Inflammatory macrophage treated with lipopolysaccharide for 1 hour (primary cell): Measurements from ENCODE around the gene ABTB2.
"Not testable (repeated sequence)": the region's sequence is repeated elsewhere in the genome, so short reads cannot be mapped to it uniquely, and the experiment has no call there.

Experiments used
- DNase-seq, 2 donors: peaks; one replicate each; pipeline ENCODE4 v3.0.0-alpha.2; 2020 to 2022

Gene ABTB2

DNA sequence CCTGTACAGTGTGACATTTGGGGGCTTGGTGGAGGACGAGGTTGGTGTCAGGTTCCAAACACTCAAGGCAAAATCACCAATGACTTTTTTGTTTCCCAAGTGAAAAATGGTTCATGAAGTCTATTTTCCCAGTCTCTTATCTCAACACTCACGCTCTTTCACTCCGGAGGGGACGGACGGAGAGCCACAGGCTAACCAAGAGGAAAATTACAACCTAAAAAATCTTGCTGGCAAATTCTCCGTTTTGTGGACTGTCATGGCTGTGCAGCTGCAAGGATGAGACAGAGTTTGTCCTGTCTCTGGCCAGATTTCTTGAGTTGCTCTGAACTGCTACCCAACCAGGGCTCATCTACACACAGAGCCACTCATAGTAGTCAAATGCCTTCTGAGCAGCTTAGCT lies 101.2 kb downstream of the ABTB2 start:
- DNase-seq, result no peak

DNA sequence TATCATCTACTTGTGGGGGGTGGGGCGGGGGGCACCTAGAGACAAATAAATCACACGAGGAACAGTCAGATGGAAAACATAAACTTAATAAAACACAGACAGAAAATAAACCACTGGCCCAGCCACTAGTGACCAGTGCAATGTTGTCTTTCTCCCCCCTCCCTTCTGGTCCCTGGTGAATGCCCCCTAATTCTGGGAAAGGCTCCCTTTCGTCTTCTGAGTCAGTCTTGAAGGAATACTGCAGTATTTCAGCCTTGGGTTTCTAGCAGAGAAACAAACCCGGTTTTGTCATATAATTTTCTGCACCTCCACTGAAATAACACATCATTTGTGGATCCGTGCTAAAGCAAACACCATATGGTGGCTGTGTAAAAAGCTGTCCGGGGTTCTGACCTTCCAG lies 101.7 kb downstream of the ABTB2 start:
- no peak for DNase-seq

DNA sequence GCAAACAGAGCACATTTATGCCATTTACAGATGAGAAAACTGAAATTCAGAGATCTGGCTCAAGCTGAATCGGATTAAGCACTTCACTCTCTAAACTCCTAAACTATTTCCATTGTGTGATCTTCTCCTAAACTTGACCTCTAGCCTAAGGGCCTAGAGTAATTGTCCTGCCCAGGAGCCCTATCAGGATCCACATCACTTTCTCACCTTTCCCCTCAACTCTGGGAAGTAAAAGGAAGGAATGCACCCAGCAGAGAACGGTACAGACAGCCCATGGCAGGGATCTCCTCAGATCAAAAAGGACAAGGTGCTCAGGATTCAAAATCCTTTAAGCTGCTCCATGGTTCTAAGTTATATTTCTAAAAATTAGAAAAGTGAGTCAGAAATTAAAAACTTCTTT lies 102.7 kb downstream of the ABTB2 start:
- DNase-seq, result no peak

DNA sequence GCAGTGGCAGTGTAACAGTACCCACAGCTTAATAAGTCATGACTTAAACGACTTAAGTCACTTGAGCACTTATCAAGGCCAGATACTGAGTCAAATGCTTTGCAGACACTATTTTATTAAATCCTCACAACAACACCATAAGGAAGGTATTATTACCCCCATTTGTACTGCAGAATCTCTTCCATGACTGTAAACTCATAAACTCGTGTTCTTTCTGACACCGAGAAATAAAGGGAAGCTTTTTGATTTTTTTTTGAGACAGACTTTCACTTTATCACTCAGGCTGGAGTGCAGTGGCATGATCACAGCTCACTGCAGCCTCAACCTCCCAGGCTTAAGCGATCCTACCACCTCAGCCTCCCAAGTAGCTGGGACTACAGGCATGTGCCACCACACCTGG lies 103.8 kb downstream of the ABTB2 start:
- DNase-seq, result peak in 1 of 2 donors; percentile 26

DNA sequence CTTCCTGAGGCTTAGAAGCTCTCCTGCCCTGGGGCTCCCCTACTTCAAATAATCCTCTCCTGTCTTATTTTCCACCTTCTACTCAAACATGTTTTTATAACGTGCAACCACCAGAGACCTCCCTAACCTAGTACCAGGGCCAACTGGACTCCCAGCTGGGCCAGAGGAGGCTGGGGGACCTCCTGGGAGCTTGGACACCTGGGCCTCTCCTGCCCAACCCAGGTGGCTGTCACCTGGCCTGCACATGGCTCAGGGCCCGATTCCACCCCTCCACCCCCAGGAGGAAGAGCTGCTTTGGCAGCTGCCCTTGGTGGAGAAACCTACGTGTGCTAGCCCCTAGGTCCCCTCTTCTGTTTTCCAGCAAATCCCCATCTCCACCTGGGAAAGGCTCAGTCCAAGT lies 105.2 kb downstream of the ABTB2 start:
- DNase-seq, result no peak

DNA sequence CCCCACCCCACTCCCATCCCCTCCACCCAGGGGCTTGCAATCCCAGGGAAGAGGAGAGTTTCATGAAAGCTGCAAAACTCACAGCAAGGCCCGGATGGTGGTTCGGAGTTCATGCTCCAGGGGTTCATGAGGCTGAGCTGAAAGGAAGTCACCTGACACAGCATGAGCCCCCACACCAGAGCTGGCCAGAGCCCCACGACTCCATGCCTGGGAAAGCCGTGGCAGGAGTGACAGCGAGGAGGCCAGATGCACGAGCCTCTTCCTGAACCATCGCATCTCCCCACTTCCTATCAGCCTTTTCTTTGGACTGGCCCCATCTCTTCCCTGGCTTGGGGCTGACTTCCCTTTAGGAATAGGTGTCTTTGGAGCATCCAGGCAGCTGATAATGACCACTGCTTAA lies 105.8 kb downstream of the ABTB2 start:
- no peak for DNase-seq

DNA sequence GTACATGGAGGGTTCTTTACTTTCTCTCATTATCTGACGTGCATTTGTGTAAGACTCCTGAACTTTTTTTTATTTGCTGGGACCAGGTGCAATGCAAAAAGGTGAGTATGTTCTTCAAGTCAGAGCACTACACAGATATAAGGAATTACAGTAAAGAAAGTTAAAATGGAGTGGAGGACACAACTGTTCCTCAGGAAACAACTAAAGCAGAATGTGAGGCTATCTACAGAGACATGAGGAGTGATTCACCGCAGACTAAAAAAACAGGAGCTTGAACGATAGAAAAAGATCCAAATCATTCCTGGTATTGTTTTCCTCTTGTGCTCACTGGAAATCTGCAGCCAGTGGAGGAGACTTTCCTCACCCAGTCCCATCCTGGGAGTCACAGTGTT lies 106.2 kb downstream of the ABTB2 start:
- no peak for DNase-seq

DNA sequence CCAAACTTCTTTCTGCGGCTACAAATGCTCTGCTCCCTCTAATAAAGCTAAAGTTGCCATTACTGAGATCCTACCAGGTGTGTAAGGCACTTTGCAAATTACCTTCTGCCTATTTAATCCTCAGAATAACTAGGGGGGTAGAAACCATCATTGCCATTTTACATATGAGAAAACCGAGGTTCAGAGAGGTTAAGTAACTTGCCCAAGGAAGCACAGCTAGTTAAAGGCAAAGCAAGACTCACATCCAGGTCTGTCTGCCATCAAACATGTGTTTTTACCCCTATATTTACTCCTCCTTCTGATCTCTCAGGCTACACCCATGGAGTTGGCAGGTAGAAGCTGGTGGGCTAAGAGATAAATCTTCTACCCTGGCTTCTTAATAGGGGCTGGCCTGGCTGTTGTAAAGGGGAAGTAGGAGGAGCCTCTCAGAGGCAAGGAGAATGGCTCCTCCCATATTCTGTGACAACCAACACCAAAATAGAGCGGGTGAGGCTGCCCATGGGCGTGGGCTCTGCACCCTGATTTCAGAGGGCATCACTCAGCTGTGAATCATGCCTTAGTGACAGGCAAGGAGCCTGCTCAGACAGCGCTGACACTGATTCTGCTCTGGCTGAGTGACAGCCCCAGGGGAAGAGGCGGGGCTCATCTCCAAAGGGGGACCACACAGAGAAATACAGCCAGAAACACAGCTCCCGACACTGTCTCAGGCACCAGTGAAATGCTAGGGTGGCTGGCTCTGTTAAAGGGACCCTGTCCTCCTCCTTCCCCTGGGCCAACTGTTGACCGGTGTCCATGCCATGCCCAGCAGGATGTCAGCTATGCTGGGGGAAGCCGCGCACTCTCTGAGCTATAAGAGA lies 106.8 kb downstream of the ABTB2 start:
- peak; percentile 93 to 98 for DNase-seq

DNA sequence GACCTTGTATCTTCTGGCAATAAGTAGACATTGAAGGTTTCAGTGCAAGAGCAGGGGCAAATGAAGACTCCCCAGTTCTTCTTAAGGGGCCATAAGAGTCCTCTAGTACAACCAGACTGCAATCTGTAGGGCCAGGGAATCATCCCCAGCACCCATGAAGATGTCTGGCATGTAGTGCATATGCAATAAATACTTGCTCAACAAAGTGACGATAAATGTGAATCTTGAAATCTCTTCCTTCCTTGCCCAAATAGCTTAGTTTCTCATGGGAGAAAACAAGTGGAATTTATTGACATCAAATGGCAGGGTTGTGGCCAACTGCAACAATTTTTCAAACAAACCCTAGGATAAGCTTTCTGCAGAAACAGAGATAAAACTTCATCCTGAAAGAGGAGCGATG lies 107.6 kb downstream of the ABTB2 start:
- peak; percentile 38 to 46 for DNase-seq

DNA sequence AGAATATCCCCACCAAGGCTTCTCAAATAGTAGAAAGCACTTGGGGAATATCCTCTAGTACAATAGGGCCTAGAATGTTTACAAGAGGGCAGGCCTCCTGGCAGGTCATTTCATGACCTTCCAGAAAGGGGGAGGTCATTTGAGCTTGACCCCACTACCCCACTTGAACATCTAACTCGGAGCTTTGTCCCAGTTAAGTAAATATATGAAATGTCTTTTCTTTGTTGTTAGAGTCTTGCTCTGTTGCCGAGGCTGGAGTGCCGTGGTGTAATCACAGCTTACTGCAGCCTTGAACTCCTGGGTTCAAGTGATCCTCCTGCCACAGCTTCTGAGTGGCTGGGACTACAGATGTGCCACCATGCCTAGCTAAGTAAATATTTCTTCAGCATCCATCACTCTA lies 108.4 kb downstream of the ABTB2 start:
- no peak for DNase-seq

DNA sequence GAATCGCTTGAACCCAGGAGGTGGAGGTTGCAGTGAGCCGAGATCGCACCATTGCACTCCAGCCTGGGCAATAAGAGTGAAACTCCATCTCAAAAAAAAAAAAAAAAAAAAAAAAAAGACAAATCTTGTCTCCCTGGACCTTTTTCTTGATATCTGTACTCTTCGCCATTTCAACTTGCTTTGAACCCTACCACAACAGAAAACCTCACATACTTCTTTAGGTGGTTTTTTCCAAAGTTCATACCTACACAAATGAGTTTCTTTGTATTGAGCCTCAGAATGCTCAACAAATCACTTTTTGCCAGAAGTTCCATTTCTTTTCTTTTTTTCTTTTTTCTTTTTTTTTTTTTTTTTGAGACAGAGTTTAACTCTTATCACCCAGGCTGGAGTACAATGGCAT lies 111.3 kb downstream of the ABTB2 start:
- not testable (repeated sequence) for DNase-seq

DNA sequence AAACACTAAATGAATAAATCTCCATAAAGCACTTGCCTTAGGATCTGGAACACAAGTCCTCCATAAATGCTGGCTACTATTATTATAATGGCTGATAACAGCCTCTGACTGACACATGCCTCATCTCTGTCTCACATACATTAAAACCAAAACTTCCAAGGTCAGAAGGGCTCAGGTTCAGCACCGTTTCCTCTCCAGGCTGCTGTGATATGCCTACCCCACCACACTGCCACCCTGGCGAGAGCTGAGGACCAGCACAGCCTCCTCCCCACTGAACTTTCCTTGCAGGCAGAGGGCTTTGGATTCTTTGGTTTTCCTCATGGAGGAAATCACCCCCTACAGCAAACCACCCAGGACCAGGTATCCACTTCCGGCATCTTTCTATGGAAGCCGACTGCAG lies 112.8 kb downstream of the ABTB2 start:
- DNase-seq, result no peak

DNA sequence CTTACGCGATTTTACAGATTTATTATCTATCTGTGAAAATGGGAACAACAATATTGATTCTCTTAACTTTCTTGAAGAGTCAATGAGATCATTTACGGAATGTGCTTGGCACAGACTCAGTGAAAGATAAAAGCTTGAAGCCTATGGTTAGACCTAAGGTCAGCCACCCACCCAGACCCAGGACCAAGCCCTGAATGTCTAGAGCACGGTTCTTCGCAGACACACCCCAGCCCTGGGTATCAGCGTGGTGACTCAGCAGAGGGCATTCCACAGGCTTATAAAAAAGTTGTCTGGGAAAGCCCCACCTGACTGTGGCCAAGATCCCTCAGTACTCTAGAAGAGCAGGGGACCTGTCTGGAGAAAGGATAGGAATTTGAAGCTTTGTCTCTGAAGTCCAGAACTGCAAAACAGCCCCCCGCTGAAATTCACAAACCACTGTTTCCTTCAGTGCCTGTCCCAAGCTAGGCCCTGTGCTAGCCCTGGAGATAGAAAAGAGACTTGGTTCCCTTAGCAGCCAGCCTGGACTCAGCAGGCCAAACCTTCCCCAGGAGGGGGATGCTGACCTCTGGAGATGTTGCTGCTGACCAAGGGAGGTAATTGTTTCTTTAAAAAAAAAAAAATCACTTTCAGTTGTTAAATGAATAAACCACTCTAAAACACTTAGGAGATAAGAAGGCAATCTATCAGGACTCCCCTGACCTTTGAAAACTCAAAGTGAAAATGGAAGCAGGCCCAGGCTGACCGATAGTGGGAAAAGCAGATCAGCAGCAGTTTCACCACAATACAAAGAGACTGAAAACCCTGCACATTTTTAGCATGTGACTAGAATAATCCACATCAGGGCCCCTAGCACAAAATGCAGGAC lies 114.0 kb downstream of the ABTB2 start:
- peak; percentile 50 to 74 for DNase-seq

DNA sequence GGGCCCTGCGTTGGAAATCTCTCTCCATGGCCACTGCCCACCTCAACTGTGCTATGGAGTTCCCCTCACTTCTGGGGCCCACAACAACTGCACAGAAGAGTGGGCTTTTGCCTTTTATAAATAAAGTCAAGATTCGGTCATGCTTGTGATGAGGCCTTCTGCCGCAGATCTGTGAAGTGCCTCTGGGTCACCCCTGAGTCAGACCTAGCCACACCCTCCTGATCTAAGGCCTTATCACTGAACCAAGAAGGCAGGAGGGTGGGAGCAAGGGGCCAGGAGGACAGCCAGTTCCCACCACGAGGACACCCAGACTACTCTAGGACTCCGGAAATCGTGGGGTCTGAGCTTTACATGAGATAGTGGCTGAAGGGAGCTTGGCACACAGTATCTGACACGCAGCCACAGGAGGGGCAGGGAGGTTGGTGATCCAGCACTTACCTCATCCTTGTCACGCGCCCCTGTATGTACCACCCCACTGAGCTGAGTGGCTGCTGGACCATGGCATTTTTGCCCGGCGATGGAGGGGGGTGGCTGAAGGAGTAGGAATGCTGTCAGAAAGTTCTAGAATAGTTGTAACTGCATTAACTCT lies 115.7 kb downstream of the ABTB2 start:
- DNase-seq, result no peak

DNA sequence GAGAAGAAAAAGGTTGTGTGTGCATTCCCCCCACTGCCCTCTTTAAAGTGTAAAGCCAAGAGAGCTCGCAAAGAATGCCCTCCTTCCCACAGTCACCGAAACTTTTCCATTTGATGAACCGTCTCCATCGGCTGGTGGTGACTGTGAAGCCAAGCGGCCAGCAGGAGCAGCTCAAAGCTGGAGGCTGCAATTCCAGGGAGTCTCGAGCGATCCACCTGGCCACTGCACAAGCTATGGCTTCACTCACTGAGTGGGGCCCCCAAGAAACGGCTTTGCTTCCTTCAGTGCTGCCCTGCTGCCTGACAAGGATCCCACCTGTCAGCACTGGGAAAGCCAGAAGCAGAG lies 117.7 kb downstream of the ABTB2 start:
- no peak for DNase-seq

DNA sequence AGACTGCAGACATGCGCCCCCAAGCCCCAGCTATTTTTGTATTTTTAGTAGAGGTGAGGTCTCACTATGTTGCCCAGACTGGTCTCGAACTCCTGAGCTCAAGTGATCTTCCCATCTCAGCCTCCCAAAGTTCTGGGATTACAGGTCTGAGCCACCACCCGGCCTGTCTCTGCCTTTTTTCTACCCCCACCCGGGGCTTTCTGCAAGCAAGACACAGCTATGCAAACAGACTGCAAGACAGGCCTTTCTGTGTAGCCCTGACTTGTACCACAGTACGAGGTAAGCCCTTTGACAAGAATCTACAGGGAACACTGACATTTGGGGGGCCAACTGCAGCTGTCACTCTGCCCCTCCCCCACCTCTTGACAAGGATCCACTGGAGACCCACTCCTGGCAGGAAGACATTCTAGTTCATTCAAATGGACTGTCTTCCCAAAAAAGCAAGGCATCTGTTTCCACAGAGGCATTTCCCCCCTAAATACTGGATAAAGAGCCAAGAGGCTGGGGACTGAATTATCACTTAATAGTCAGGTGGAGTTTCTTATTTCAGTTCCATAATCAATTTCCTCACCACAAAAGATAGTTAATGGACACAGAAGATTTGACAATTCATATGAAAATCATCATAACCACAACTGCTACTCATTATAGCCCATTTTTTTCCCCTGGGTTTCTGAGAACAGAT lies 118.2 kb downstream of the ABTB2 start:
- no peak for DNase-seq

DNA sequence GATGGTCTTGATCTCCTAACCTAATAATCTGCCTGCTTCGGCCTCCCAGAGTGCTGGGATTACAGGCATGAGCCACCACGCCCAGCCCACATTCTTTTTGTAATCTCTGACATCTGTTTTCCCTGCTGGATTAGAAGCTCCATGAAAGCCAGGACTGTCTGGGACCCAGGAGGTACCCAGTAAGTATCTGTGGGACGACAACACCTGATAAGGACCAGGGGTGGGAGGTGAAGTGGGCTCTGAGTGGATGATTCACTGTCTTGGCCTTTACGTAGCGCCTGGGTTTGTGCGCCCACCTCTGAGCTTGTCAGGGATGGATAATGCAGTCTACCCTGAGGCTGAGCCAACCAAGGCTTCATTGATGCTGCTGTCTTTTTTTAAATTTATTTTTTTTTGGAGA lies 118.8 kb downstream of the ABTB2 start:
- DNase-seq, result no peak

DNA sequence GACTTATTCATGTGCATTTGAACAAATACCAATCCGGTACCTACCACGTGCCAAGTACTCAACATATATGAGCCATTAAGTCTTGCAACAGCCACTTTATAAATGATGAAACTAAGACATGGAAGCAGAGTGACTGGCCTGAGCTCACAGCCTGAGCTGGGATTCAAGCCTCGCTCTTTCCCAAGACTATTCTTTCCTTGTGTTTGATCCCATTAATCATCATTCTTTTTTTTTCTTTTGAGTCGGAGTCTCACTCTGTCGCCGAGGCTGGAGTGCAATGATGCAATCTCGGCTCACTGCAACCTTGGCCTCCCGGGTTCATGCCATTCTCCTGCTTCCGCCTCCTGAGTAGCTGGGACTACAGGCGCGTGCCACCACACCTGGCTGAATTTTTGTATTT lies 119.3 kb downstream of the ABTB2 start:
- DNase-seq, result peak in 1 of 2 donors; percentile 51

DNA sequence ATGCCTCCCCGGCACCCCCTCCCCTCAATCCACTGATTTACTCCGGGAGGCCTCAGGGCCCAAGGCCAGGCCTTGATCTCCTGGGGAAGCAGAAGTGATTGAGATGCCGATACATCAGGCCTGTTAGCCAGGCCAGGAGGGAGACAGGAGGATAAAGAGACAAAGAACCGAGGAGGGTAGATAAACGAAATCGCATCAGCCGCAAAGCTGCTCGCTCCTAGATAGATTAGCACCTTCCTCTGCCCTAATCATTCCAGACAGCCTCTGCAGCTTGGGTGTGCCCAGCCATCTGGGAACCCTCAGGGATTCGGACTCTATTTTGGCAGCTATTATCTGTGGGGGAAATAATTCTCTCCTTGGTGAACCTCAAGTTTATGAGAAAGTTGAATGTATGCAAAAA lies 121.2 kb downstream of the ABTB2 start:
- DNase-seq, result no peak

DNA sequence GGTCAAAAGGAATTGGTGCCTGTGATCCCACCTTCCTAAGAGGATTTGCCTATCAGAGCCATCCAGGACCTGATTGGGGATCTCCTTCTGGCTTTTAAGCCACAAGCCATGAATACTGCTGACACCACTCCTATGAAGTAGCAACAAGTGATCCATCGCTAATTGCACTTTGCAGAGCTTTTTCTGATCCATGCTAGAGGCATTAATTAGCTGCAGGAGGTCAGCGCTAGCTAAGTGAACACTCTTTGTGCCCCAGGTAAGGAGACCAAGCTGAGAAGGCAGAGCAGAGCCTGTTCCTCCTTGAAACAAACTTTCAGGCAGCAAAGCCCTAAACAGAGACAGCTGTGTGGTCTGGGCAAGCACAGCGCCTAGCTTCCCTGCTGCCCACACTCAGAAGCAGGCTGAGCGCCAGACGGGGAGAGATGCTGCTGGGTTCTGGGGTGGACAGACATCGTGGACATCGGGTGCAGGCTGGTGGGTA lies 122.2 kb downstream of the ABTB2 start:
- DNase-seq, result no peak

DNA sequence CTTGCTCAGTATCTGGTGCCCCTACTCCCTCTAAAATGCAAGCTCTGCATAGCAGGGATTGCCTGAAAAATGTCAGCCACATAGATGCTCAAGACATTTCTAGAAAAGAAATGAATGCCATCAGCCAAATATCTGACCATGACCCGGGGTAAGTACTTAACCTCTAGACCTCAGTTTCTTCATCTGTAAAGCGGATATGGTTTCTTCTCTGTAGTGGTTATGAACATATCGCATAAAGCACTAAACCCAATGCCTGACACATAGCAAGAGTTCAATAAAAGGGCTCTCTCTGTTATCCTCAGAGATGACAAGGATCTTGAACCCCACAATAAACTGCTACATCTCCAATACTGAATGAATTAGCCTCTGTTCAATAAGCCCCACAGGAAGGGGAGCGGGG lies 122.6 kb downstream of the ABTB2 start:
- no peak for DNase-seq

DNA sequence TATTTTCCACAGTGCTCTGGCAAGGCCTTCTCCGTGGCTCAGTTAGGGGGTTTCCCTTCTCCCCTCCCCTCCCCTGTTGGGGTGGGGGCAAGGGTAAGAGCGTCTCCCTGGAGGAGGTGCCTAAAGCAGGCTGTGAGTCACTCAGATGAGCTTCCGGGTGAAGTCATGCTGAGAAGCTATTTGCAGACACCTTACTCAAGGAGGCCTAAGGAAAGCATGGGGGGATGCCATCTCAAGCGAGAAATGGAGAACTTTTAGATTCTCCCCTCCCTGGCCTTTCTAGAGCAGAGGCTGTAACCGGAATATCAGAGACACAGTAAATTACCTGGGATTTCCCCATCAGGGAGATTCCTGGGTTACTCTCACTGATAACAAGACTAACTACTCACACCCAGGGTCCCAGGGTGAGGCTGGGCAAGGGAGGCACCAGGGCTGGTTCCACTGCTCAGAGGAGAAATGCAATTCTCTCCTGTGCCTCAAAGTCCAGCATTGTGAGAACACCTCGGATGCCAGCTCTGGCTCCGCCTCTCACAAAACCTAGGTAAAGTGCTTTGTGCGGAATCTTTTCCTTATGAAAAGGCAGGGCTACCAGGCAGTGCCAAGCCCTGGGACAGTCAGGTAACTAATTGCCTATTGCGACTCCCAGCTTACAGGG lies 123.6 kb downstream of the ABTB2 start:
- DNase-seq, result peak; percentile 72 to 98

DNA sequence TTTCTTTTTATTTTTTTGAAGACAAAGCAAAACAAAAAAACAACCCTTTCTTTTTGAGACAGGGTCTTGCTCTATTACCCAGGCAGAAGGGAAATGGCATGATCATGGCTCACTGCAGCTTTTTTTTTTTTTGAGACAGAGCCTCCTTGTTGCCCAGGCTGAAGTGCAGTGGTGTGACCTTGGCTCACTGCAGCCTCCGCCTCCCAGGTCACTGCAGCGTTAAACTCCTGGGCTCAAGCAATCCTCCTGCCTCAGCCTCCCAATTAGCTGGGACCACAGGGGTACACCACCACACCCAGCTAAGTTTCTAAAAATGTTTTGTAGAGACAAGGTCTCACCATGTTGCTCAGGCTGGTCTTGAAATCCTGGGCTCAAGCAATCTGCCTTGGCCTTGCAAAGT lies 124.6 kb downstream of the ABTB2 start:
- no peak for DNase-seq
